ENCODE results near the gene DUSP14.

DNA sequence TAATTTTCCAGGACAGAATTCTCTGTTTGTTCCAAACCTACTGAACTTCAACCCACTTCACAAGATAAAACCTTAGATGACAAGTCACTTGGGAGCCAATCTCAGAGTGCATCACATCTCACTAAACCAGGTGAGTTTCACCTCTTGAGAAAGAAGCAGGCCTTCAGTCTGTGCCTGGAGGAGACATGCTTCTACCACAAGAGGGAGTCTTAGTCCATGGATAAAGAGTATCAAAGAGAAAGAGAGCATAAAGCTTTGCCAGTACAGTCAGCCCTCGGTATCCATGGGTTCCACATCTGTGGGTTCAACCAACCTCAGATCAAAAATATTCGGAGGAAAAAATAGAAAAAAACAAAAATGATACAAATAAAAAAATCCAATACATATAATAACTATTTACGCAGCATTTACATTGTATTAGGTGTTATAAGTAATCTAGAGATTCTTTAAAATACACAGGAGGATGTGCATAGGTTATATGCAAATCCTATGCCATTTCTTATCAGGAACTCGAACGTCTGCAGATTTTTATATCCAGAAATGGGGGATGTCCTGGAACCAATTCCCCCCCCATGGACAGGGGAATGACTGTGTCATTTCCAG, 37.7 kb downstream of the DUSP14 start:
- TF ChIP-seq EZH2 (IDR thresholded peaks at IDR 0.05; ENCODE audit: borderline replicate concordance, low read length), result no peak
- TF ChIP-seq, protein P1, sequence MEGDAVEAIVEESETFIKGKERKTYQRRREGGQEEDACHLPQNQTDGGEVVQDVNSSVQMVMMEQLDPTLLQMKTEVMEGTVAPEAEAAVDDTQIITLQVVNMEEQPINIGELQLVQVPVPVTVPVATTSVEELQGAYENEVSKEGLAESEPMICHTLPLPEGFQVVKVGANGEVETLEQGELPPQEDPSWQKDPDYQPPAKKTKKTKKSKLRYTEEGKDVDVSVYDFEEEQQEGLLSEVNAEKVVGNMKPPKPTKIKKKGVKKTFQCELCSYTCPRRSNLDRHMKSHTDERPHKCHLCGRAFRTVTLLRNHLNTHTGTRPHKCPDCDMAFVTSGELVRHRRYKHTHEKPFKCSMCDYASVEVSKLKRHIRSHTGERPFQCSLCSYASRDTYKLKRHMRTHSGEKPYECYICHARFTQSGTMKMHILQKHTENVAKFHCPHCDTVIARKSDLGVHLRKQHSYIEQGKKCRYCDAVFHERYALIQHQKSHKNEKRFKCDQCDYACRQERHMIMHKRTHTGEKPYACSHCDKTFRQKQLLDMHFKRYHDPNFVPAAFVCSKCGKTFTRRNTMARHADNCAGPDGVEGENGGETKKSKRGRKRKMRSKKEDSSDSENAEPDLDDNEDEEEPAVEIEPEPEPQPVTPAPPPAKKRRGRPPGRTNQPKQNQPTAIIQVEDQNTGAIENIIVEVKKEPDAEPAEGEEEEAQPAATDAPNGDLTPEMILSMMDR (conservative IDR thresholded peaks at IDR 0.05 in 1 of 2, IDR thresholded peaks at IDR 0.05 in 1 of 2; ENCODE audit: extremely low read depth in 1 of 2, insufficient read depth in 1 of 2, low read depth in 1 of 2, low read length in 2 of 2), result peak; percentile 82 to 84
